Lower leg skin (tissue), 3 donors: ENCODE measurements around the gene FNIP2.

Experiments
- CTCF ChIP-seq, 3 donors: fragments of 450-650 bp; IDR thresholded peaks; one replicate each; pipeline ENCODE4 v1.5.1; 2016; ENCODE audit warnings: antibody characterized with exemption in 3 of 3, mild to moderate bottlenecking in 3 of 3, moderate library complexity in 2 of 3
- POLR2A ChIP-seq, 2 donors: fragments of 450-650 bp; IDR thresholded peaks; one replicate each; pipeline ENCODE4 v1.6.1; 2016 to 2017; ENCODE audit warnings: antibody characterized with exemption in 2 of 2, mild to moderate bottlenecking in 1 of 2, moderate library complexity in 1 of 2

DNA sequence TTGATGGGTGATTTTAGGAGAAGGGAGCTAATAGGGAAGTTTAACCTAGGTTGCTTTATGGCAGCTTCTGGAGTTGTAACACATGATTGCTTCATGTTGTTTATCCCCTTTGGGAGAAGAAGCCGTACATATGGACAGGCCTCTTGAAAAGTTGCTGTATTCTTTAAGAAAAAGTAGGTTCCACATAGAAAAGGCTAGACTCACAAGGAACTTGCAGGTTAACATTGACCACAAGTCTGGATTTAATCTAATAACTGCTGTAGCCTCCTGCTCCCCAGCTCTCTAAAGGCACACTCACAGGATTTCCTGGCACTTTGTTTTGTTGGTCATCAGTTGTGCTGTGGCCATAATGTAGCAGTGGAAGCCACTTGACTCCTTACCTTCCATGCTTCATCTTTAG is 19.7 kb downstream of the FNIP2 start:
- no peak for TF ChIP-seq CTCF (IDR thresholded peaks at IDR 0.05)
- no peak for TF ChIP-seq POLR2A (IDR thresholded peaks at IDR 0.05)
